Thyroid gland (tissue), 4 donors: Measurements from ENCODE around the gene MINAR1.

Experiments used
- POLR2A ChIP-seq, 2 donors: fragments of 450-650 bp; IDR thresholded peaks; one replicate each; pipeline ENCODE4 v1.6.1; 2017; ENCODE audit warnings: antibody characterized with exemption in 2 of 2, mild to moderate bottlenecking in 2 of 2, moderate library complexity in 1 of 2
- TF ChIP-seq, protein P1 (sequence below), 6 experiments: fragments of 200-600 bp in 3 of 6; fragments of 450-650 bp in 3 of 6; sonication (generic) in 3 of 6; IDR thresholded peaks; one replicate each; pipeline ENCODE4 v1.5.1; 2016 to 2019; ENCODE audit warnings: antibody characterized with exemption in 6 of 6, mild to moderate bottlenecking in 2 of 6, inconsistent platforms in 1 of 6, moderate library complexity in 1 of 6

DNA sequence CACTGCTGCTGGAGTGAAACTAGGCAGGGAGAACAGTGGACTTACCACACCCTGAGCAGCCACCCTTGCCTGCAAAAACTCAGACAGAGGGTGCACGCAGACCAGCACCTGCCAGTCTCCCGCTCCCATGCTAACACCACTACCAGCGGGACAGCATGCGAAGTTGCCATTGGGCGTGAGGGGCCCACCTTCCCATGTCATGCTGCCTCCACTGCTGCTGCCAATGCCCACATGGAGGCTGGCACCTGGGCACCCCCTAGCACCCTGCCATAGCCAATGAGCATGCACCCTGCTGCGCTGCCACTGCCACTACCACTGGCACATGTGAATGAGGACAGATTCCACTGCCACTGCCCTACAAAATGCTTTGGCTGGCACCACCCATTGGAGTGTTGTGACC, 19.7 kb upstream of the MINAR1 start:
- no peak for TF ChIP-seq POLR2A (IDR thresholded peaks at IDR 0.05)
- TF ChIP-seq, protein P1, sequence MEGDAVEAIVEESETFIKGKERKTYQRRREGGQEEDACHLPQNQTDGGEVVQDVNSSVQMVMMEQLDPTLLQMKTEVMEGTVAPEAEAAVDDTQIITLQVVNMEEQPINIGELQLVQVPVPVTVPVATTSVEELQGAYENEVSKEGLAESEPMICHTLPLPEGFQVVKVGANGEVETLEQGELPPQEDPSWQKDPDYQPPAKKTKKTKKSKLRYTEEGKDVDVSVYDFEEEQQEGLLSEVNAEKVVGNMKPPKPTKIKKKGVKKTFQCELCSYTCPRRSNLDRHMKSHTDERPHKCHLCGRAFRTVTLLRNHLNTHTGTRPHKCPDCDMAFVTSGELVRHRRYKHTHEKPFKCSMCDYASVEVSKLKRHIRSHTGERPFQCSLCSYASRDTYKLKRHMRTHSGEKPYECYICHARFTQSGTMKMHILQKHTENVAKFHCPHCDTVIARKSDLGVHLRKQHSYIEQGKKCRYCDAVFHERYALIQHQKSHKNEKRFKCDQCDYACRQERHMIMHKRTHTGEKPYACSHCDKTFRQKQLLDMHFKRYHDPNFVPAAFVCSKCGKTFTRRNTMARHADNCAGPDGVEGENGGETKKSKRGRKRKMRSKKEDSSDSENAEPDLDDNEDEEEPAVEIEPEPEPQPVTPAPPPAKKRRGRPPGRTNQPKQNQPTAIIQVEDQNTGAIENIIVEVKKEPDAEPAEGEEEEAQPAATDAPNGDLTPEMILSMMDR (IDR thresholded peaks at IDR 0.05): no peak
